Suprapubic skin (tissue), 3 donors: Measurements from ENCODE around the gene DCLRE1B.

Experiments
- CTCF ChIP-seq, 2 donors: fragments of 200-600 bp in 1 of 2; fragments of 450-650 bp in 1 of 2; sonication (generic) in 1 of 2; IDR thresholded peaks; one replicate each; pipeline ENCODE4 v1.5.1; 2016 to 2019; ENCODE audit warnings: antibody characterized with exemption in 2 of 2, mild to moderate bottlenecking in 1 of 2, moderate library complexity in 1 of 2
- EP300 ChIP-seq: sonication (generic); formaldehyde crosslinking; IDR thresholded peaks from one replicate; pipeline ENCODE4 v1.6.1; 2017; ENCODE audit warnings: antibody characterized with exemption

GRCh38 chr1:113874012-113874879 is 30.9 kb upstream of the DCLRE1B start:
- TF ChIP-seq CTCF (IDR thresholded peaks at IDR 0.05) (no peak), EP300 (no peak)
